DOHH2 (cell line): ENCODE results near the gene NKIRAS1.

ENCODE experiments used
- H3F3A ChIP-seq: fragments of 200-600 bp; sonication (generic), shearing (Covaris generic); 2 replicates; pipeline ENCODE4 v1.6.0; 2016; ENCODE audit warnings: antibody characterized with exemption, mild to moderate bottlenecking; ENCODE audit not compliant: control insufficient read depth, insufficient read depth
- H3K27ac ChIP-seq: fragments of 200-600 bp; sonication (generic); 2 replicates; pipeline ENCODE4 v1.5.1; 2014; ENCODE audit warnings: low read depth, mild to moderate bottlenecking, low read length, moderate library complexity
- H3K27me3 ChIP-seq: fragments of 200-600 bp; sonication (generic); 2 replicates; pipeline ENCODE4 v1.6.1; 2014; ENCODE audit warnings: mild to moderate bottlenecking, low read length, mixed read lengths; ENCODE audit not compliant: control insufficient read depth
- H3K36me3 ChIP-seq: fragments of 200-600 bp; sonication (generic); 2 replicates; pipeline ENCODE4 v1.6.1; 2014; ENCODE audit warnings: mild to moderate bottlenecking, low read length, moderate library complexity, mixed read lengths; ENCODE audit not compliant: control insufficient read depth
- H3K4me1 ChIP-seq: fragments of 200-600 bp; sonication (generic); 2 replicates; pipeline ENCODE4 v1.6.1; 2014; ENCODE audit warnings: mild to moderate bottlenecking, low read length, mixed read lengths; ENCODE audit not compliant: control insufficient read depth
- H3K4me2 ChIP-seq: fragments of 200-600 bp; sonication (generic); 2 replicates; pipeline ENCODE4 v1.6.0; 2014; ENCODE audit warnings: mild to moderate bottlenecking, low read length, moderate library complexity
- H3K4me3 ChIP-seq: fragments of 200-600 bp; sonication (generic); 2 replicates; pipeline ENCODE4 v1.5.1; 2014; ENCODE audit warnings: mild to moderate bottlenecking, low read length, mixed read lengths
- H3K79me2 ChIP-seq: fragments of 200-600 bp; sonication (generic); 2 replicates; pipeline ENCODE4 v1.6.1; 2014; ENCODE audit warnings: mild to moderate bottlenecking, low read length, mixed read lengths; ENCODE audit not compliant: control insufficient read depth
- H3K9me2 ChIP-seq: fragments of 200-600 bp; sonication (generic); replicated peaks from 2 replicates; pipeline ENCODE4 v1.6.1; 2014; ENCODE audit warnings: mild to moderate bottlenecking, low read length, mixed read lengths; ENCODE audit not compliant: control insufficient read depth
- H3K9me3 ChIP-seq: fragments of 200-600 bp; sonication (generic); 2 replicates; pipeline ENCODE4 v1.6.1; 2014; ENCODE audit warnings: antibody characterized with exemption, low read length, mixed read lengths; ENCODE audit not compliant: control insufficient read depth, insufficient read depth
- H4K20me1 ChIP-seq: fragments of 200-600 bp; sonication (generic); 2 replicates; pipeline ENCODE4 v1.6.0; 2014; ENCODE audit warnings: low read depth, mild to moderate bottlenecking, antibody characterized with exemption, low read length, moderate library complexity; ENCODE audit not compliant: control insufficient read depth, insufficient read depth
- CTCF ChIP-seq: fragments of 200-600 bp; sonication (generic); IDR thresholded peaks from one replicate; pipeline ENCODE4 v1.5.1; 2014; ENCODE audit warnings: antibody characterized with exemption, mild to moderate bottlenecking, low read depth, low read length; ENCODE audit not compliant: poor library complexity, severe bottlenecking
- EZH2phosphoT487 ChIP-seq: fragments of 200-600 bp; sonication (generic); IDR thresholded peaks from 2 replicates; pipeline ENCODE4 v1.6.1; 2017; ENCODE audit warnings: borderline replicate concordance, mild to moderate bottlenecking, antibody characterized with exemption, low read length, moderate library complexity, mixed read lengths

Gene NKIRAS1

GRCh38 chr3:23938688-23939087 is 21.9 kb upstream of the NKIRAS1 start:
- no peak overlapping the region for H3K4me2 ChIP-seq
- no peak overlapping the region for H3K4me3 ChIP-seq
- no peak overlapping the region for H3K27ac ChIP-seq
- H3K9me3 ChIP-seq, result no peaks in the 10 kb centered on the region
- peaks cover 15% of the 10 kb centered on the region for H3K27me3 ChIP-seq
- H3K36me3 ChIP-seq, result no peaks in the 10 kb centered on the region
- H3K79me2 ChIP-seq, result no peaks in the 10 kb centered on the region
- no peaks in the 10 kb centered on the region for H4K20me1 ChIP-seq
- no peaks in the 10 kb centered on the region for H3K9me2 ChIP-seq
- TF ChIP-seq EZH2phosphoT487 (no peak), CTCF (no peak)
- H3F3A ChIP-seq, result peaks cover 4% of the 10 kb centered on the region; the same call in 1 of the 2 replicates
- H3K4me1 ChIP-seq, result peaks cover under 1% of the 10 kb centered on the region; the same call in 1 of the 2 replicates

GRCh38 chr3:23937296-23937695 is 20.5 kb upstream of the NKIRAS1 start:
- Histone ChIP-seq H3K79me2 (no peaks in the 10 kb centered on the region), H3K4me1 (no peaks in the 10 kb centered on the region), H3K36me3 (no peaks in the 10 kb centered on the region), H4K20me1 (no peaks in the 10 kb centered on the region), H3K9me2 (no peaks in the 10 kb centered on the region), H3K4me2 (no peak overlapping the region), H3K4me3 (no peak overlapping the region), H3K27ac (no peak overlapping the region), H3K27me3 (peaks cover 13% of the 10 kb centered on the region; the same call in 1 of the 2 replicates), H3F3A (no peaks in the 10 kb centered on the region), H3K9me3 (no peaks in the 10 kb centered on the region)
- no peak for TF ChIP-seq EZH2phosphoT487

DNA sequence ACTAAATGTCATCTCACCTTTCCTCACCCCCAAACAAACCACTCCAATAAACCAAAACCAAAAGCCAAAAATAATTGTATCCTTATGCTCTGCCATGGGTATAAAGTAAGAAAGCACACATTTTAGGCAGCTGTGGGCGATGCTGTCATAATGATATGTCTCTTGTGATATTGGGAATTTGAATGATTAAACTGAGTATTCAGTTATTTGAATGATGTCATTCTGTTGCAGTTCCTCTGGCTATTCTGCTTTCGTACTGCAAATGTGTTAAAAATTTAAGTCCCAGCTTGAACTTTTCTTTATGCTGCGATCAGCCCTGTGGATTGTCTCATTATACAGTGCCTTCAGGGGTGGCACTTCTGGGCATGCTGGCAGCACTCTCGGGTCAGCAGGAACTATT is 17.5 kb upstream of the NKIRAS1 start:
- Histone ChIP-seq H3F3A (no peaks in the 10 kb centered on the region), H3K9me2 (no peaks in the 10 kb centered on the region), H3K36me3 (no peaks in the 10 kb centered on the region), H3K4me3 (no peak overlapping the region), H3K4me2 (no peak overlapping the region), H3K27me3 (peaks cover 13% of the 10 kb centered on the region; the same call in 1 of the 2 replicates), H3K9me3 (no peaks in the 10 kb centered on the region), H3K4me1 (no peaks in the 10 kb centered on the region), H4K20me1 (no peaks in the 10 kb centered on the region), H3K27ac (no peak overlapping the region), H3K79me2 (no peaks in the 10 kb centered on the region)
- no peak for TF ChIP-seq CTCF
- TF ChIP-seq EZH2phosphoT487, result no peak

DNA sequence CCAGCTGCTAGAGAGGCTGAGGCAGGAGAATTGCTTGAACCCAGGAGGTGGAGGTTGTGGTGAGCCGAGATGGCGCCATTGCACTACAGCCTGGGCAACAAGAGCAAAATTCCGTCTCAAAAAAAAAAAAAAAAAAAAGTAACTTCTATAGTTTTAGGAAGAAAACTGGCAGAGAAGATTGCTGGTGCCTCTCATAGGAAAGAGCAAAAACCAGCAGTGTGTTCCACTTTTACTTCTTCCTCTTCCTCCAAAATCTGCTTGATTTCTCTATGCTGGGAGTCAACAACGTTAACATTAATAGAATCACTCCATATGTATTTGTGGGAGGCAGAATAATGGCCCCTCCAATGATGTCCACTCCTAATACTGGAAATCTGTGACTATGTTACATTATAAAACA is 15.8 kb upstream of the NKIRAS1 start:
- no peaks in the 10 kb centered on the region for H3F3A ChIP-seq
- no peaks in the 10 kb centered on the region for H3K9me2 ChIP-seq
- no peak overlapping the region for H3K4me3 ChIP-seq
- H3K4me1 ChIP-seq, result no peaks in the 10 kb centered on the region
- no peaks in the 10 kb centered on the region for H4K20me1 ChIP-seq
- no peaks in the 10 kb centered on the region for H3K9me3 ChIP-seq
- H3K27me3 ChIP-seq, result peaks cover 6% of the 10 kb centered on the region; the same call in 1 of the 2 replicates
- H3K36me3 ChIP-seq, result no peaks in the 10 kb centered on the region
- H3K79me2 ChIP-seq, result no peaks in the 10 kb centered on the region
- TF ChIP-seq CTCF (no peak), EZH2phosphoT487 (no peak)
- no peak overlapping the region for H3K4me2 ChIP-seq
- no peak overlapping the region for H3K27ac ChIP-seq
